Stimulated activated CD8-positive, alpha-beta memory T cell treated with anti-CD3 and anti-CD28 coated beads, Interleukin-15, amount 100 ng/mL, for 1 hour (primary cell): ENCODE measurements around the gene ACAD11.

Source experiments
- DNase-seq: peaks from one replicate; pipeline ENCODE4 v3.0.0-alpha.2; 2020; ENCODE audit warnings: low read depth

Gene ACAD11

DNA sequence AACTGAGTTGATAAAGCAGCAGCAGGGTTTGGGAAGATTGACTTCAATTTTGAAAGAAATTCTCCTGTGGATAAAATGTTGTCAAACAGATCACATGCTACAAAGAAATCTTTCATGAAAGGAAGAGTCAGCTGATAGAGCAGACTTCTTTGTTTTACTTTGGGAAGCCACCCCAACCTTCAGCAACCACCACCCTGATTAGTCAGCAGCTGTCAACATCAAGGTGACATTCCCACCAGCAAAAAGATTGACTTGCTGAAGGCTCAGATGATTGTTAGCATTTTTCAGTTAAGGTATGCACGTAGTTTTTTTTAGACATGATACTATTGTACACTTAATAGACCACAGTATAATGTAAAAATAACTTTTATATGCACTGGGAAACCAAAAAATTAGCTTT, 150.1 kb downstream of the ACAD11 start:
- DNase-seq: no peak

DNA sequence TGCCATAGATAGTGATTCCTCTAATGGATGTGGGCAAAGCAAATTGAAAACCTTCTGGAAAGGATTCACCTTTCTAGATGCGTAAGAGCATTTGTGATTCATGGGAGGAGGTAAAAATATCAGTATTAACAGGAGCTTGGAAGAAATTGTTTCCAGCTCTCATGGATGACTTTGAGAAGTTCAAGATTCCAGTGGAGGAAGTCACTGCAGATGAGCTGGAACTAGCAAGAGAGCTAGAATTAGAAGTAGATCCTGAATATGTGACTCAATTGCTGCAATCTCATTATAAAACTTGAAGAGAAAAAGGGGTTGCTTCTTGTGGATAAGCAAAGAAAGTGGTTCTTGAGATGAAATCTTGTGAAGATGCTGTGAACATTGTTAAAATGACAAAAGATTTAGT, 150.5 kb downstream of the ACAD11 start:
- DNase-seq: no peak
